CD4-positive, alpha-beta T cell (primary cell): ENCODE measurements around the gene RASL11A. TPM values are rescaled to one million over a fixed set of nuclear protein-coding genes. Genes with fewer than 3 reads are reported as not detected.

Experiments used
- ATAC-seq: fragments of 200-7000 bp; cut with Tn5 transposase; one replicate; pipeline ENCODE4 v1.10.0; 2022; ENCODE audit warnings: mild to moderate bottlenecking; ENCODE audit not compliant: poor library complexity
- CTCF ChIA-PET: fragments of 350-600 bp; sonication (Branson Sonifier 250); formaldehyde crosslinking; loops from one replicate; lab custom pipeline; 2021; ENCODE audit warnings: antibody characterized with exemption, inconsistent platforms; lab: Charles Lee
- POLR2A ChIA-PET: fragments of 350-600 bp; sonication (Branson Sonifier 250); formaldehyde crosslinking; loops from one replicate; lab custom pipeline; 2021; ENCODE audit warnings: antibody characterized with exemption, inconsistent platforms; lab: Charles Lee
- DNase-seq, 14 experiments: peaks; one replicate each; pipeline ENCODE4 v3.0.0-alpha.2; 2013 to 2020; ENCODE audit warnings: mixed read lengths in 2 of 14
- H3K27ac ChIP-seq, 2 donors: one replicate each; pipeline versions ENCODE4 v1.5.1 to v1.7.0; 2013; ENCODE audit warnings: low read length in 2 of 2, low read depth in 1 of 2, mild to moderate bottlenecking in 1 of 2
- H3K27me3 ChIP-seq, 2 experiments: 1 replicate in 1 of 2; 2 replicates in 1 of 2; pipeline versions ENCODE4 v1.6.1 to v1.7.0; 2013; ENCODE audit warnings: low read length in 2 of 2, control low read depth in 1 of 2, mild to moderate bottlenecking in 1 of 2, moderate library complexity in 1 of 2; ENCODE audit not compliant: insufficient read depth in 2 of 2, control insufficient read depth in 1 of 2
- H3K36me3 ChIP-seq: one replicate; pipeline ENCODE4 v1.6.1; 2013; ENCODE audit warnings: low read length, control low read depth; ENCODE audit not compliant: insufficient read depth
- H3K4me1 ChIP-seq: one replicate; pipeline ENCODE4 v1.6.1; 2013; ENCODE audit warnings: low read length, control low read depth; ENCODE audit not compliant: insufficient read depth
- H3K4me3 ChIP-seq: one replicate; pipeline ENCODE4 v1.5.1; 2013; ENCODE audit warnings: mild to moderate bottlenecking, low read length, moderate library complexity
- H3K9me3 ChIP-seq, 2 experiments: 1 replicate in 1 of 2; 2 replicates in 1 of 2; pipeline versions ENCODE4 v1.6.1 to v1.7.0; 2013; ENCODE audit warnings: low read length in 2 of 2, mild to moderate bottlenecking in 2 of 2, control low read depth in 1 of 2, moderate library complexity in 1 of 2; ENCODE audit not compliant: control insufficient read depth in 1 of 2, insufficient read depth in 1 of 2
- H3K27ac Mint-ChIP-seq: one replicate; pipeline ENCODE4 v1.8.0; 2020; ENCODE audit warnings: mixed read lengths
- H3K27me3 Mint-ChIP-seq: one replicate; pipeline ENCODE4 v1.8.0; 2021; ENCODE audit warnings: mixed read lengths
- H3K36me3 Mint-ChIP-seq: one replicate; pipeline ENCODE4 v1.8.0; 2021; ENCODE audit warnings: low read depth, mixed read lengths
- H3K4me1 Mint-ChIP-seq: one replicate; pipeline ENCODE4 v1.8.0; 2021; ENCODE audit warnings: low read depth, mixed read lengths
- H3K4me3 Mint-ChIP-seq: one replicate; pipeline ENCODE4 v1.8.0; 2020; ENCODE audit warnings: mild to moderate bottlenecking, mixed read lengths
- H3K9me3 Mint-ChIP-seq: one replicate; pipeline ENCODE4 v1.8.0; 2020; ENCODE audit warnings: mixed read lengths
- intact Hi-C, 2 experiments: fragments of 100-400 bp; cut with DNase I in 1 of 2; cut with micrococcal nuclease in 1 of 2; formaldehyde crosslinking; loops; one replicate each; pipeline versions ENCODE4 v1.15.1 to v1.9.0; 2023 to 2025; cut with DNase I, micrococcal nuclease
- total RNA-seq, 174 experiments: library from RNA in 2 of 174; stranded (reverse) in 2 of 174; gene quantifications; one replicate each; pipeline ENCODE4 v1.2.3 and lab custom pipeline; 2021 to 2026
- TF ChIP-seq, protein P1 (sequence below): fragments of 200-600 bp; IDR thresholded peaks from one replicate; pipeline ENCODE4 v1.8.0; 2022; ENCODE audit warnings: antibody characterized with exemption, mild to moderate bottlenecking

RASL11A gene
- total RNA-seq, 2 experiments from 2014 or later = 2.9 to 4.7 TPM

- ChIA-PET CTCF (interaction anchor here (0.7 kb wide), 1 partner anchor 84 kb away, joined by 3 read pairs; no protein-coding TSS in a partner anchor), POLR2A (no interaction called here)
- no peak overlapping the region for H3K4me3 Mint-ChIP-seq
- peaks cover 11% of the 10 kb centered on the region for H3K4me1 ChIP-seq
- no peak overlapping the region for H3K27ac Mint-ChIP-seq
- H3K9me3 ChIP-seq = no peaks in the 10 kb centered on the region
- intact Hi-C loops = no loop called here
- ATAC-seq (no peak), DNase-seq (no peak)
- H3K9me3 Mint-ChIP-seq = peaks cover 4% of the 10 kb centered on the region
- no peaks in the 10 kb centered on the region for H3K27me3 Mint-ChIP-seq
- TF ChIP-seq, protein P1, sequence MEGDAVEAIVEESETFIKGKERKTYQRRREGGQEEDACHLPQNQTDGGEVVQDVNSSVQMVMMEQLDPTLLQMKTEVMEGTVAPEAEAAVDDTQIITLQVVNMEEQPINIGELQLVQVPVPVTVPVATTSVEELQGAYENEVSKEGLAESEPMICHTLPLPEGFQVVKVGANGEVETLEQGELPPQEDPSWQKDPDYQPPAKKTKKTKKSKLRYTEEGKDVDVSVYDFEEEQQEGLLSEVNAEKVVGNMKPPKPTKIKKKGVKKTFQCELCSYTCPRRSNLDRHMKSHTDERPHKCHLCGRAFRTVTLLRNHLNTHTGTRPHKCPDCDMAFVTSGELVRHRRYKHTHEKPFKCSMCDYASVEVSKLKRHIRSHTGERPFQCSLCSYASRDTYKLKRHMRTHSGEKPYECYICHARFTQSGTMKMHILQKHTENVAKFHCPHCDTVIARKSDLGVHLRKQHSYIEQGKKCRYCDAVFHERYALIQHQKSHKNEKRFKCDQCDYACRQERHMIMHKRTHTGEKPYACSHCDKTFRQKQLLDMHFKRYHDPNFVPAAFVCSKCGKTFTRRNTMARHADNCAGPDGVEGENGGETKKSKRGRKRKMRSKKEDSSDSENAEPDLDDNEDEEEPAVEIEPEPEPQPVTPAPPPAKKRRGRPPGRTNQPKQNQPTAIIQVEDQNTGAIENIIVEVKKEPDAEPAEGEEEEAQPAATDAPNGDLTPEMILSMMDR = no peak
- H3K4me3 ChIP-seq = no peak overlapping the region
- no peaks in the 10 kb centered on the region for H3K27me3 ChIP-seq
- H3K36me3 ChIP-seq = no peaks in the 10 kb centered on the region
- H3K4me1 Mint-ChIP-seq = peaks cover 42% of the 10 kb centered on the region
- H3K27ac ChIP-seq = no peak overlapping the region
- H3K36me3 Mint-ChIP-seq = no peaks in the 10 kb centered on the region
Measured at GRCh38 chr13:27304611-27305010, 34.0 kb downstream of the RASL11A start.

- Mint-ChIP-seq H3K27ac (no peak overlapping the region), H3K9me3 (peaks cover 4% of the 10 kb centered on the region), H3K36me3 (no peaks in the 10 kb centered on the region), H3K4me3 (no peak overlapping the region), H3K27me3 (no peaks in the 10 kb centered on the region), H3K4me1 (peaks cover 42% of the 10 kb centered on the region)
- Histone ChIP-seq H3K27ac (no peak overlapping the region), H3K4me3 (no peak overlapping the region), H3K4me1 (peaks cover 11% of the 10 kb centered on the region), H3K9me3 (no peaks in the 10 kb centered on the region), H3K36me3 (no peaks in the 10 kb centered on the region), H3K27me3 (no peaks in the 10 kb centered on the region)
- TF ChIP-seq, protein P1 = no peak
- POLR2A ChIA-PET = no interaction called here
- DNase-seq (no peak), ATAC-seq (no peak)
- CTCF ChIA-PET = no interaction called here
- intact Hi-C loops = no loop called here
Measured at GRCh38 chr13:27306364-27306763, 35.7 kb downstream of the RASL11A start.

DNA sequence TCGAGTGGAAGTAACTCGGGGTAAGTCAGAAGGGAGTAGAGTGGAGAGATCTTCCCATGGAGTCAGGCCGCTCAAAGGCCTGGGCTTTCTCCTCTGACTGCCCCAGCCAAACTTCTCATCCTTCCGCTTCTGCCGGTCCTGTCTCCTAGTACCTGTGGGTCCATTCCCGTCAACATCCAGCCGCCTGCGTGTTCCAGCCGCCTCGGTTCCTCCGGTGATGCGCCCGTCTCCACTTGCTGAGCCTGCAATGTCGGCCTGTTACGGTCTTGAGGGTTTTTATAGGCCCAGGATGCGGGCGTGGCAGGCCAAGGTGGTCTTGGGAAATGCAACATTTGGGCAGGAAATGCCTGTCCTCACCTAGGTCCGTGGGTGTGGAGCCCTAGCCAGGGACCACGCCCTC is 38.3 kb downstream of the RASL11A start:
- Mint-ChIP-seq H3K4me3 (no peak overlapping the region), H3K36me3 (no peaks in the 10 kb centered on the region), H3K27me3 (no peaks in the 10 kb centered on the region), H3K27ac (no peak overlapping the region), H3K9me3 (no peaks in the 10 kb centered on the region), H3K4me1 (peaks cover 22% of the 10 kb centered on the region)
- peaks cover 7% of the 10 kb centered on the region for H3K4me1 ChIP-seq
- no peak overlapping the region for H3K4me3 ChIP-seq
- ATAC-seq (no peak), DNase-seq (no peak)
- intact Hi-C loops = no loop called here
- no peaks in the 10 kb centered on the region for H3K27me3 ChIP-seq
- no peak overlapping the region for H3K27ac ChIP-seq
- H3K36me3 ChIP-seq = no peaks in the 10 kb centered on the region
- POLR2A ChIA-PET = no interaction called here
- TF ChIP-seq, protein P1 = no peak
- CTCF ChIA-PET = no interaction called here
- H3K9me3 ChIP-seq = no peaks in the 10 kb centered on the region
